Measurements from ENCODE around the gene ATG16L2. TPM values are rescaled to one million over a fixed set of nuclear protein-coding genes. Genes with fewer than 3 reads are reported as not detected.

ATG16L2 gene
- total and polyA plus RNA-seq, 4 donors = 42.6 to 86.0 (median 61.4) TPM

DNA sequence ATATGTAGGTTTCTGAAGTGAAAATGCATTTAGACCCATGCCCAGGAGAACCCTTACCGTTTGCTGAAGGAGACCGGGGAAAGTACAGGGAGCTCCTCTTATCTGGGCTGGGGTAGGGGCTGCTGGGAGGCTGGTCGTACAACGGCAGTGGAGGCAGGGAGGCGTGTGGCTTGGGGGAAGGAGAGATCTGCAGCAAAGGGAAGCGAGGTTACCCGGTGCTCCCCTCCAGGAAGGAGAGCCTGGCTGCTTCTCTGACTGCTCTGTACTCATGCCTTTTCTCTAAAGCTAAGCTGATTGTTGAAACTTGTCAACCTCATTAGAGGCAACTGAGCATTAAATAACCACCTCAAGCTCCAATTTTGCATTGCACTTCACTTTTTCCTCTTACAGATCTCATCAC, 27.2 kb downstream of the ATG16L2 start:
- Histone ChIP-seq H3K27me3 (ENCODE audit: control insufficient read depth in 3 of 3, insufficient read depth in 3 of 3, low read length in 2 of 3) (no peaks in the 10 kb centered on the region), H3K4me3 (no peak overlapping the region), H3K9me3 (ENCODE audit: control insufficient read depth in 4 of 4, insufficient read depth in 3 of 4, low read length in 3 of 4) (no peaks in the 10 kb centered on the region), H3K27ac (ENCODE audit: low read depth in 1 of 2, low read length in 1 of 2) (no peak overlapping the region), H3K4me1 (ENCODE audit: control insufficient read depth in 5 of 5, insufficient read depth in 5 of 5, low read length in 5 of 5) (peaks cover 2 to 31% (median 9%) of the 10 kb centered on the region in 5 donors), H3K36me3 (ENCODE audit: control insufficient read depth in 4 of 4, insufficient read depth in 4 of 4, low read length in 4 of 4) (peaks cover 4 to 31% (median 12%) of the 10 kb centered on the region in 4 donors), H3K9ac (ENCODE audit: insufficient read depth in 1 of 2, low read length in 2 of 2) (no peak overlapping the region)
- TF ChIP-seq, protein P1, sequence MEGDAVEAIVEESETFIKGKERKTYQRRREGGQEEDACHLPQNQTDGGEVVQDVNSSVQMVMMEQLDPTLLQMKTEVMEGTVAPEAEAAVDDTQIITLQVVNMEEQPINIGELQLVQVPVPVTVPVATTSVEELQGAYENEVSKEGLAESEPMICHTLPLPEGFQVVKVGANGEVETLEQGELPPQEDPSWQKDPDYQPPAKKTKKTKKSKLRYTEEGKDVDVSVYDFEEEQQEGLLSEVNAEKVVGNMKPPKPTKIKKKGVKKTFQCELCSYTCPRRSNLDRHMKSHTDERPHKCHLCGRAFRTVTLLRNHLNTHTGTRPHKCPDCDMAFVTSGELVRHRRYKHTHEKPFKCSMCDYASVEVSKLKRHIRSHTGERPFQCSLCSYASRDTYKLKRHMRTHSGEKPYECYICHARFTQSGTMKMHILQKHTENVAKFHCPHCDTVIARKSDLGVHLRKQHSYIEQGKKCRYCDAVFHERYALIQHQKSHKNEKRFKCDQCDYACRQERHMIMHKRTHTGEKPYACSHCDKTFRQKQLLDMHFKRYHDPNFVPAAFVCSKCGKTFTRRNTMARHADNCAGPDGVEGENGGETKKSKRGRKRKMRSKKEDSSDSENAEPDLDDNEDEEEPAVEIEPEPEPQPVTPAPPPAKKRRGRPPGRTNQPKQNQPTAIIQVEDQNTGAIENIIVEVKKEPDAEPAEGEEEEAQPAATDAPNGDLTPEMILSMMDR (IDR thresholded peaks at IDR 0.05; ENCODE audit: control extremely low read depth, extremely low read depth) = no peak
- DNase-seq (no peak), ATAC-seq (ENCODE audit: insufficient read depth, low FRiP score) (no peak)
- 83 to 89% methylated on average over 7 of the region's 7 CpGs for WGBS, 2 donors

DNA sequence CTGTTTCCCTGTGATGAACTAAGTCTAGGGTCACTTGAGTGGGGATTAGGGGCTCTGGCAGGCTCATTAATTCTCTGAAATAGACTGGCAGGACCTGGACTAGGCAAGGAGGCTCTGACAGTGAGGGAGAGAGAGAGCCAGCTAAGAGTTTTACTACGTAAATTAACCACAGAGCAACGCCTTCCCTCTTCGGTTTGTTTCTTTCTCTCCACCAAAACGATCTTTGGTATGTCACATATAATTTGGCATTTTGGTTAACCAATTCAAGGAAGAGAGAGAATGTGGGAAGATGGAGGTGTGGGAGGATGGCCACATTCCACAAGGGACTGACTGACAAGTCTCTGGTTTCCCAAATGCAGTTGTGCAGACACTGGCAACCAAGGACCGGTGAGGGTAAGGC, 27.9 kb downstream of the ATG16L2 start:
- Histone ChIP-seq H3K4me3 (no peak overlapping the region), H3K4me1 (ENCODE audit: control insufficient read depth in 5 of 5, insufficient read depth in 5 of 5, low read length in 5 of 5) (peaks cover 2 to 28% (median 8%) of the 10 kb centered on the region in 5 donors), H3K9ac (ENCODE audit: insufficient read depth in 1 of 2, low read length in 2 of 2) (no peak overlapping the region), H3K36me3 (ENCODE audit: control insufficient read depth in 4 of 4, insufficient read depth in 4 of 4, low read length in 4 of 4) (peaks cover 4 to 34% (median 12%) of the 10 kb centered on the region in 4 donors), H3K9me3 (ENCODE audit: control insufficient read depth in 4 of 4, insufficient read depth in 3 of 4, low read length in 3 of 4) (no peaks in the 10 kb centered on the region), H3K27me3 (ENCODE audit: control insufficient read depth in 3 of 3, insufficient read depth in 3 of 3, low read length in 2 of 3) (no peaks in the 10 kb centered on the region), H3K27ac (ENCODE audit: low read depth in 1 of 2, low read length in 1 of 2) (peak overlapping the region in 1 of 2 donors; percentile 35)
- 83 to 87% methylated on average over 5 of the region's 5 CpGs for WGBS, 2 donors
- DNase-seq (no peak), ATAC-seq (ENCODE audit: insufficient read depth, low FRiP score) (no peak)
- TF ChIP-seq, protein P1 (IDR thresholded peaks at IDR 0.05; ENCODE audit: control extremely low read depth, extremely low read depth) = no peak

DNA sequence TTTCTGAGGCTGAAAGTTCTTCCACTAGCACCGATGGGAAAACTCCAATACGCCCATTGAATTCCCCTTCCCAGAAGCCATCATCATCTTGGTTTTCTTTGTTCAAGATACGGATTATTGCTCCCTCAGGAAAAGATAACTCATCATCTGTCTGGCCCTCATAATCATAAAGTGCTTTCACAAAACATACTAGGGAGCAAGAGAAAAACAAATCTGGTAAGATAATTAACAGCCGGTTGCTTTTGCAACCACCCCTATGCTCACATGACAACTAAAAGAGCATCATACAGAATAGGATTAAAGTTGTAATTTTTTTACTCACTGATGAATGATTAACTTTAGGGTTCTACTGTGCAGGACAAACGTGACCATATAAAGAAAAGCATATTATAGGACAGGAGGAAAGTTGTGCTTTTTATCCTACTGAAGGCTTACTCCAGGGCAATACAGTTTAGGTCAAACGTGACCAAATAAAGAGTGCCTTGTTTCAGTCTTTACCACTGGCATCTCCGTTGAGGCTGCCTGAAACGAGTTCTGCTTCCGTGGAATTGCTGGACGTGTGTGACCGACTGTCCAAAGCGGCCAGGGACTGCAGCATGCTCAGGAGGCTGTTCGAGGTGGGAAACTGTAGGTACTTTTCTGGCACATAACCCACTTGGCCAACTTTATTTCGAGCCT, 28.6 kb downstream of the ATG16L2 start:
- Histone ChIP-seq H3K36me3 (ENCODE audit: control insufficient read depth in 4 of 4, insufficient read depth in 4 of 4, low read length in 4 of 4) (peaks cover 4 to 32% (median 11%) of the 10 kb centered on the region in 4 donors), H3K27me3 (ENCODE audit: control insufficient read depth in 3 of 3, insufficient read depth in 3 of 3, low read length in 2 of 3) (no peaks in the 10 kb centered on the region), H3K9me3 (ENCODE audit: control insufficient read depth in 4 of 4, insufficient read depth in 3 of 4, low read length in 3 of 4) (no peaks in the 10 kb centered on the region), H3K9ac (ENCODE audit: insufficient read depth in 1 of 2, low read length in 2 of 2) (no peak overlapping the region), H3K27ac (ENCODE audit: low read depth in 1 of 2, low read length in 1 of 2) (peak overlapping the region in 1 of 2 donors; percentile 35), H3K4me1 (ENCODE audit: control insufficient read depth in 5 of 5, insufficient read depth in 5 of 5, low read length in 5 of 5) (peaks cover 2 to 28% (median 8%) of the 10 kb centered on the region in 5 donors), H3K4me3 (no peak overlapping the region)
- ATAC-seq (ENCODE audit: insufficient read depth, low FRiP score) (no peak), DNase-seq (peak in 1 of 3 donors; percentile 47)
- TF ChIP-seq, protein P1 (IDR thresholded peaks at IDR 0.05; ENCODE audit: control extremely low read depth, extremely low read depth) = no peak
- 92 to 93% methylated on average over 14 of the region's 14 CpGs for WGBS, 2 donors

All from lung (tissue), 12 donors.